Left ventricle myocardium inferior (tissue), 1 donor: ENCODE measurements around the gene MRPS5. TPM values are rescaled to one million over a fixed set of nuclear protein-coding genes. Genes with fewer than 3 reads are reported as not detected.

Experiments
- DNase-seq: peaks from one replicate; pipeline ENCODE4 v3.0.0-alpha.2; 2020
- H3K27ac ChIP-seq: fragments of 200-600 bp; replicated peaks from 2 replicates; pipeline ENCODE4 v1.8.0; 2021
- H3K27me3 ChIP-seq: fragments of 200-600 bp; 2 replicates; pipeline ENCODE4 v1.8.0; 2021; ENCODE audit warnings: low read depth
- H3K36me3 ChIP-seq: fragments of 200-600 bp; 2 replicates; pipeline ENCODE4 v1.8.0; 2021
- H3K4me1 ChIP-seq: fragments of 200-600 bp; 2 replicates; pipeline ENCODE4 v1.8.0; 2021
- H3K4me3 ChIP-seq: fragments of 200-600 bp; 2 replicates; pipeline ENCODE4 v1.8.0; 2021; ENCODE audit warnings: mild to moderate bottlenecking, moderate library complexity
- H3K9me3 ChIP-seq: fragments of 200-600 bp; replicated peaks from 2 replicates; pipeline ENCODE4 v1.8.0; 2021
- intact Hi-C: fragments of 100-400 bp; cut with micrococcal nuclease; formaldehyde crosslinking; loops from one replicate; pipeline ENCODE4 v1.11.0; 2022
- total RNA-seq: library from RNA; stranded (reverse); fragmentation: NEBNext Ultra II Directional; extraction: Animal tissue kit (Norgen Biotek cat#: 25700); gene quantifications from one replicate; pipeline ENCODE4 v1.2.1, GENCODE V29; 2021
- TF ChIP-seq, protein P1 (sequence below): fragments of 200-600 bp; IDR thresholded peaks from 2 replicates; pipeline ENCODE4 v1.8.0; 2021; ENCODE audit warnings: antibody characterized with exemption, mild to moderate bottlenecking, borderline replicate concordance
- donor health status: DM: no; HTN: yes; CAD: no; lungs with severe emphysema.

Gene MRPS5
- total RNA-seq, 1 donor from 2014 or later, result 81.2 TPM

DNA sequence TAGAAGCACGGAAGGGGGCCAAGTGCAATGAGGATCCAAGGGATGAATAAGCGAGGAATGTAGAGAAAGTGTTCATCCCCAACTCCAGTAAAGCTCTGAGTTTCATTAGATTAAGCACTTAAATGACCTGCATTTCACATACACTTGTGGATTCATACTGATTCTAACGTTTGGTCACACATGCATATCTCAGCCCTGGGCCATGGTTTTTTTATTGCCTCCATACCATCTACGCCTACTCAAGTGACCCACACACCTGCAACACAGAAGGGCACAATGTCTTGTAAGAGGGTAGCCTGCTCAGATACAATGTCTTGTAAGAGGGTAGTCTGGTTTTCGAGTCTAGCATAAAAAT is 566 bp upstream of the MRPS5 start:
- no peaks in the 10 kb centered on the region for H3K27me3 ChIP-seq
- H3K4me3 ChIP-seq, result peak overlapping the region; percentile 96
- peaks cover 5% of the 10 kb centered on the region for H3K36me3 ChIP-seq
- peaks cover 48% of the 10 kb centered on the region for H3K4me1 ChIP-seq
- intact Hi-C loops, result no loop called here
- TF ChIP-seq, protein P1, sequence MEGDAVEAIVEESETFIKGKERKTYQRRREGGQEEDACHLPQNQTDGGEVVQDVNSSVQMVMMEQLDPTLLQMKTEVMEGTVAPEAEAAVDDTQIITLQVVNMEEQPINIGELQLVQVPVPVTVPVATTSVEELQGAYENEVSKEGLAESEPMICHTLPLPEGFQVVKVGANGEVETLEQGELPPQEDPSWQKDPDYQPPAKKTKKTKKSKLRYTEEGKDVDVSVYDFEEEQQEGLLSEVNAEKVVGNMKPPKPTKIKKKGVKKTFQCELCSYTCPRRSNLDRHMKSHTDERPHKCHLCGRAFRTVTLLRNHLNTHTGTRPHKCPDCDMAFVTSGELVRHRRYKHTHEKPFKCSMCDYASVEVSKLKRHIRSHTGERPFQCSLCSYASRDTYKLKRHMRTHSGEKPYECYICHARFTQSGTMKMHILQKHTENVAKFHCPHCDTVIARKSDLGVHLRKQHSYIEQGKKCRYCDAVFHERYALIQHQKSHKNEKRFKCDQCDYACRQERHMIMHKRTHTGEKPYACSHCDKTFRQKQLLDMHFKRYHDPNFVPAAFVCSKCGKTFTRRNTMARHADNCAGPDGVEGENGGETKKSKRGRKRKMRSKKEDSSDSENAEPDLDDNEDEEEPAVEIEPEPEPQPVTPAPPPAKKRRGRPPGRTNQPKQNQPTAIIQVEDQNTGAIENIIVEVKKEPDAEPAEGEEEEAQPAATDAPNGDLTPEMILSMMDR, result no peak
- no peaks in the 10 kb centered on the region for H3K9me3 ChIP-seq
- H3K27ac ChIP-seq, result peak overlapping the region; percentile 97
- no peak for DNase-seq

- intact Hi-C loops, result no loop called here
- H3K27me3 ChIP-seq, result no peaks in the 10 kb centered on the region
- TF ChIP-seq, protein P1, result no peak
- H3K9me3 ChIP-seq, result no peaks in the 10 kb centered on the region
- no peak for DNase-seq
- H3K27ac ChIP-seq, result peak overlapping the region; percentile 97
- H3K36me3 ChIP-seq, result peaks cover 15% of the 10 kb centered on the region
- peak overlapping the region; percentile 96 for H3K4me3 ChIP-seq
- H3K4me1 ChIP-seq, result peaks cover 48% of the 10 kb centered on the region
Measured at GRCh38 chr2:95121093-95121406, 558 bp downstream of the MRPS5 start.

GRCh38 chr2:95115418-95115817 is 6.2 kb downstream of the MRPS5 start:
- TF ChIP-seq, protein P1, result peak; percentile 78
- H3K36me3 ChIP-seq, result peaks cover 57% of the 10 kb centered on the region
- intact Hi-C loops, result loop anchor here (5.0 to 10.0 kb wide), 2 partner anchors 91 to 92 kb away; partner anchors contain the start of genes MAL and ZNF892

GRCh38 chr2:95113464-95113863 is 8.1 kb downstream of the MRPS5 start:
- no peak for DNase-seq
- intact Hi-C loops, result loop anchor here (10.0 kb wide), 1 partner anchor 89 kb away; the partner anchor contains the start of gene MAL
- H3K36me3 ChIP-seq, result peaks cover 77% of the 10 kb centered on the region
- TF ChIP-seq, protein P1, result no peak
- H3K27me3 ChIP-seq, result no peaks in the 10 kb centered on the region
- no peak overlapping the region for H3K4me3 ChIP-seq
- H3K4me1 ChIP-seq, result peaks cover 31% of the 10 kb centered on the region
- no peak overlapping the region for H3K27ac ChIP-seq
- no peaks in the 10 kb centered on the region for H3K9me3 ChIP-seq

More at GRCh38 chr2:95115418-95115817, 6.2 kb downstream of the MRPS5 start:
- Histone ChIP-seq H3K27me3 (no peaks in the 10 kb centered on the region), H3K9me3 (no peaks in the 10 kb centered on the region), H3K27ac (no peak overlapping the region), H3K4me1 (peaks cover 35% of the 10 kb centered on the region), H3K4me3 (no peak overlapping the region)
- peak; percentile 46 for DNase-seq

GRCh38 chr2:95110395-95110794 is 11.2 kb downstream of the MRPS5 start:
- no peak overlapping the region for H3K27ac ChIP-seq
- no peaks in the 10 kb centered on the region for H3K27me3 ChIP-seq
- no peak for DNase-seq
- H3K36me3 ChIP-seq, result peaks cover 90% of the 10 kb centered on the region
- no peak overlapping the region for H3K4me3 ChIP-seq
- peaks cover 22% of the 10 kb centered on the region for H3K4me1 ChIP-seq
- no peaks in the 10 kb centered on the region for H3K9me3 ChIP-seq
- TF ChIP-seq, protein P1, result no peak
- intact Hi-C loops, result loop anchor here (10.0 kb wide), 1 partner anchor 86 kb away; the partner anchor contains the start of gene MAL
